Measurements from ENCODE around the gene HID1. TPM values are rescaled to one million over a fixed set of nuclear protein-coding genes. Genes with fewer than 3 reads are reported as not detected.

Gene HID1
- total and polyA plus RNA-seq, 9 of the 15 experiments (the other 6 are each of a cell fraction or from before 2014, with no cell fraction given) = 0.14 to 2.1 (median 0.54) TPM; not detected in 2

Other genes with a start within 250 kb of the HID1 start
Only the 7 nearest of the 19 such genes appear.
- 0.64 and 1.2 TPM in 2 replicates for gene USH1G, start 49.5 kb downstream of the HID1 start, total RNA-seq (2014; rRNA removed)
- 0.16 and 0.22 TPM in 2 replicates for gene USH1G, start 49.5 kb downstream of the HID1 start, total RNA-seq (2014; rRNA removed; fragmentation: Illumina TruSeq; extraction: Trizol)
- gene USH1G, start 49.5 kb downstream of the HID1 start, total RNA-seq (2015; rRNA removed; fragmentation: Illumina TruSeq; extraction: Trizol) = 0.43 and 0.53 TPM in 2 replicates
- gene USH1G, start 49.5 kb downstream of the HID1 start, total RNA-seq (2021) = 1.00 and 1.4 TPM in 2 replicates
- 0.57 and 0.77 TPM in 2 replicates for gene USH1G, start 49.5 kb downstream of the HID1 start, polyA plus RNA-seq (2011; rRNA removed)
- gene USH1G, start 49.5 kb downstream of the HID1 start, polyA plus RNA-seq (2014; fragmentation: Illumina TruSeq; extraction: Trizol) = 0.42 and 0.71 TPM in 2 replicates
- gene USH1G, start 49.5 kb downstream of the HID1 start, polyA plus RNA-seq (2014; fragmentation: Nextera tagmentation; extraction: Ambion mirVana) = not detected
- 0.57 and 0.69 TPM in 2 replicates for gene USH1G, start 49.5 kb downstream of the HID1 start, polyA plus RNA-seq (2014; rRNA removed)
- gene OTOP2, start 48.5 kb downstream of the HID1 start, total RNA-seq (2014; rRNA removed) = not detected in 2 replicates
- gene OTOP2, start 48.5 kb downstream of the HID1 start, total RNA-seq (2014; rRNA removed; fragmentation: Illumina TruSeq; extraction: Trizol) = 0.11 TPM in 1 of 2 replicates, not detected in the other
- gene OTOP2, start 48.5 kb downstream of the HID1 start, total RNA-seq (2015; rRNA removed; fragmentation: Illumina TruSeq; extraction: Trizol) = 0.19 and 0.36 TPM in 2 replicates
- gene OTOP2, start 48.5 kb downstream of the HID1 start, total RNA-seq (2021) = 0.18 and 0.27 TPM in 2 replicates
- gene OTOP2, start 48.5 kb downstream of the HID1 start, polyA plus RNA-seq (2011; rRNA removed) = 0.28 and 0.31 TPM in 2 replicates
- 0.25 TPM in 1 of 2 replicates, not detected in the other for gene OTOP2, start 48.5 kb downstream of the HID1 start, polyA plus RNA-seq (2014; fragmentation: Illumina TruSeq; extraction: Trizol)
- under 1 TPM; 0.04 to 0.06 TPM for gene OTOP2, start 48.5 kb downstream of the HID1 start, polyA plus RNA-seq (2014; fragmentation: Nextera tagmentation; extraction: Ambion mirVana)
- 0.08 and 0.09 TPM in 2 replicates for gene OTOP2, start 48.5 kb downstream of the HID1 start, polyA plus RNA-seq (2014; rRNA removed)
- not detected in 2 replicates for gene OTOP3, start 36.9 kb downstream of the HID1 start, total RNA-seq (2014; rRNA removed)
- gene OTOP3, start 36.9 kb downstream of the HID1 start, total RNA-seq (2014; rRNA removed; fragmentation: Illumina TruSeq; extraction: Trizol) = not detected in 2 replicates
- gene OTOP3, start 36.9 kb downstream of the HID1 start, total RNA-seq (2015; rRNA removed; fragmentation: Illumina TruSeq; extraction: Trizol) = not detected in 2 replicates
- not detected in 2 replicates for gene OTOP3, start 36.9 kb downstream of the HID1 start, total RNA-seq (2021)
- gene OTOP3, start 36.9 kb downstream of the HID1 start, polyA plus RNA-seq (2011; rRNA removed) = not detected in 2 replicates
- gene OTOP3, start 36.9 kb downstream of the HID1 start, polyA plus RNA-seq (2014; fragmentation: Illumina TruSeq; extraction: Trizol) = not detected in 2 replicates
- gene OTOP3, start 36.9 kb downstream of the HID1 start, polyA plus RNA-seq (2014; fragmentation: Nextera tagmentation; extraction: Ambion mirVana) = not detected
- not detected in 2 replicates for gene OTOP3, start 36.9 kb downstream of the HID1 start, polyA plus RNA-seq (2014; rRNA removed)
- 8.8 and 9.8 TPM in 2 replicates for gene CDR2L, start 14.9 kb upstream of the HID1 start, total RNA-seq (2014; rRNA removed)
- 2.0 and 2.7 TPM in 2 replicates for gene CDR2L, start 14.9 kb upstream of the HID1 start, total RNA-seq (2014; rRNA removed; fragmentation: Illumina TruSeq; extraction: Trizol)
- gene CDR2L, start 14.9 kb upstream of the HID1 start, total RNA-seq (2015; rRNA removed; fragmentation: Illumina TruSeq; extraction: Trizol) = 4.0 and 4.3 TPM in 2 replicates
- gene CDR2L, start 14.9 kb upstream of the HID1 start, total RNA-seq (2021) = 15.5 and 16.0 TPM in 2 replicates
- 3.1 and 5.5 TPM in 2 replicates for gene CDR2L, start 14.9 kb upstream of the HID1 start, polyA plus RNA-seq (2011; rRNA removed)
- 7.3 and 8.9 TPM in 2 replicates for gene CDR2L, start 14.9 kb upstream of the HID1 start, polyA plus RNA-seq (2014; fragmentation: Illumina TruSeq; extraction: Trizol)
- 1 to 10 TPM; 5.3 to 8.2 TPM for gene CDR2L, start 14.9 kb upstream of the HID1 start, polyA plus RNA-seq (2014; fragmentation: Nextera tagmentation; extraction: Ambion mirVana)
- gene CDR2L, start 14.9 kb upstream of the HID1 start, polyA plus RNA-seq (2014; rRNA removed) = 8.0 and 9.8 TPM in 2 replicates
- 93.8 and 157 TPM in 2 replicates for gene MRPL58, start 39.9 kb upstream of the HID1 start, total RNA-seq (2014; rRNA removed)
- 68.1 and 70.9 TPM in 2 replicates for gene MRPL58, start 39.9 kb upstream of the HID1 start, total RNA-seq (2014; rRNA removed; fragmentation: Illumina TruSeq; extraction: Trizol)
- gene MRPL58, start 39.9 kb upstream of the HID1 start, total RNA-seq (2015; rRNA removed; fragmentation: Illumina TruSeq; extraction: Trizol) = 70.3 and 72.4 TPM in 2 replicates
- gene MRPL58, start 39.9 kb upstream of the HID1 start, total RNA-seq (2021) = 70.2 and 75.7 TPM in 2 replicates
- 79.8 and 82.4 TPM in 2 replicates for gene MRPL58, start 39.9 kb upstream of the HID1 start, polyA plus RNA-seq (2011; rRNA removed)
- 75.9 and 84.4 TPM in 2 replicates for gene MRPL58, start 39.9 kb upstream of the HID1 start, polyA plus RNA-seq (2014; fragmentation: Illumina TruSeq; extraction: Trizol)
- 10 to 100 TPM; 30.8 to 49.6 TPM for gene MRPL58, start 39.9 kb upstream of the HID1 start, polyA plus RNA-seq (2014; fragmentation: Nextera tagmentation; extraction: Ambion mirVana)
- gene MRPL58, start 39.9 kb upstream of the HID1 start, polyA plus RNA-seq (2014; rRNA removed) = 98.0 and 107 TPM in 2 replicates
- 274 and 295 TPM in 2 replicates for gene ATP5PD, start 74.2 kb upstream of the HID1 start, total RNA-seq (2014; rRNA removed)
- 600 and 662 TPM in 2 replicates for gene ATP5PD, start 74.2 kb upstream of the HID1 start, total RNA-seq (2014; rRNA removed; fragmentation: Illumina TruSeq; extraction: Trizol)
- gene ATP5PD, start 74.2 kb upstream of the HID1 start, total RNA-seq (2015; rRNA removed; fragmentation: Illumina TruSeq; extraction: Trizol) = 432 TPM in 2 replicates
- gene ATP5PD, start 74.2 kb upstream of the HID1 start, total RNA-seq (2021) = 300 and 341 TPM in 2 replicates
- 248 and 271 TPM in 2 replicates for gene ATP5PD, start 74.2 kb upstream of the HID1 start, polyA plus RNA-seq (2011; rRNA removed)
- 452 and 457 TPM in 2 replicates for gene ATP5PD, start 74.2 kb upstream of the HID1 start, polyA plus RNA-seq (2014; fragmentation: Illumina TruSeq; extraction: Trizol)
- 100 to 1,000 TPM; 786 to 828 TPM for gene ATP5PD, start 74.2 kb upstream of the HID1 start, polyA plus RNA-seq (2014; fragmentation: Nextera tagmentation; extraction: Ambion mirVana)
- 339 and 381 TPM in 2 replicates for gene ATP5PD, start 74.2 kb upstream of the HID1 start, polyA plus RNA-seq (2014; rRNA removed)
- 11.2 and 15.3 TPM in 2 replicates for gene KCTD2, start 74.5 kb upstream of the HID1 start, total RNA-seq (2014; rRNA removed)
- 13.5 and 13.8 TPM in 2 replicates for gene KCTD2, start 74.5 kb upstream of the HID1 start, total RNA-seq (2014; rRNA removed; fragmentation: Illumina TruSeq; extraction: Trizol)
- 15.9 and 16.4 TPM in 2 replicates for gene KCTD2, start 74.5 kb upstream of the HID1 start, total RNA-seq (2015; rRNA removed; fragmentation: Illumina TruSeq; extraction: Trizol)
- gene KCTD2, start 74.5 kb upstream of the HID1 start, total RNA-seq (2021) = 18.1 and 20.2 TPM in 2 replicates
- gene KCTD2, start 74.5 kb upstream of the HID1 start, polyA plus RNA-seq (2011; rRNA removed) = 32.5 and 32.9 TPM in 2 replicates
- 22.3 and 22.9 TPM in 2 replicates for gene KCTD2, start 74.5 kb upstream of the HID1 start, polyA plus RNA-seq (2014; fragmentation: Illumina TruSeq; extraction: Trizol)
- gene KCTD2, start 74.5 kb upstream of the HID1 start, polyA plus RNA-seq (2014; fragmentation: Nextera tagmentation; extraction: Ambion mirVana) = 1 to 10 TPM; 1.7 to 2.3 TPM
- 15.8 and 16.0 TPM in 2 replicates for gene KCTD2, start 74.5 kb upstream of the HID1 start, polyA plus RNA-seq (2014; rRNA removed)